ENCODE results near the gene ZMIZ1.

GRCh38 chr10:79079054-79079397 lies 10.3 kb downstream of the ZMIZ1 start:
- no peak for TF ChIP-seq CTCF (IDR thresholded peaks at IDR 0.05)
- TF ChIP-seq POLR2AphosphoS5 (IDR thresholded peaks at IDR 0.05), result no peak
- no peak for TF ChIP-seq EP300 (IDR thresholded peaks at IDR 0.05)
